ENCODE data around the gene G6PC3.

GRCh38 chr17:44078412-44078811 is 7.9 kb downstream of the G6PC3 start:
- TF ChIP-seq FOXA2 (IDR thresholded peaks at IDR 0.05) (no peak), EGR1 (IDR thresholded peaks at IDR 0.05; ENCODE audit: low read depth in 2 of 2) (no peak), ZBTB33 (IDR thresholded peaks at IDR 0.05) (no peak), CTCF (IDR thresholded peaks at IDR 0.05; ENCODE audit: low read depth, low read length, missing input control) (no peak), RAD21 (IDR thresholded peaks at IDR 0.05) (no peak), JUND (IDR thresholded peaks at IDR 0.05) (no peak), REST (IDR thresholded peaks at IDR 0.05) (no peak), MAX (IDR thresholded peaks at IDR 0.05) (no peak), YY1 (IDR thresholded peaks at IDR 0.05) (no peak), TAF1 (conservative IDR thresholded peaks at IDR 0.05) (no peak), ATF3 (IDR thresholded peaks at IDR 0.05) (no peak), FOXA1 (IDR thresholded peaks at IDR 0.05) (no peak)

All from liver (tissue), 3 donors.